NB4 (cell line): Measurements from ENCODE around the gene SPPL2A.

Experiments
- CTCF ChIP-seq: IDR thresholded peaks from one replicate; pipeline ENCODE4 v1.5.1; 2012; ENCODE audit warnings: low read depth, low read length
- MAX ChIP-seq: IDR thresholded peaks from 2 replicates; pipeline ENCODE4 v1.6.1; 2011; ENCODE audit warnings: low read depth, low read length
- MYC ChIP-seq: IDR thresholded peaks from 2 replicates; pipeline ENCODE4 v1.6.1; 2011; ENCODE audit warnings: low read depth, low read length
- POLR2A ChIP-seq: IDR thresholded peaks from 2 replicates; pipeline ENCODE4 v1.6.1; 2011; ENCODE audit warnings: mild to moderate bottlenecking; ENCODE audit not compliant: insufficient read length; ENCODE audit errors: extremely low read depth

GRCh38 chr15:50676799-50677483 lies 88.6 kb downstream of the SPPL2A start:
- no peak for TF ChIP-seq CTCF
- no peak for TF ChIP-seq POLR2A
- no peak for TF ChIP-seq MAX
- TF ChIP-seq MYC, result no peak
